ENCODE data around the gene CCDC192. TPM values are rescaled to one million over a fixed set of nuclear protein-coding genes. Genes with fewer than 3 reads are reported as not detected.

Gene CCDC192
- total and polyA plus RNA-seq, 10 of the 15 experiments (the other 5 are each of a cell fraction or from before 2014, with no cell fraction given) = 0.20 to 0.79 (median 0.32) TPM; not detected in 4

DNA sequence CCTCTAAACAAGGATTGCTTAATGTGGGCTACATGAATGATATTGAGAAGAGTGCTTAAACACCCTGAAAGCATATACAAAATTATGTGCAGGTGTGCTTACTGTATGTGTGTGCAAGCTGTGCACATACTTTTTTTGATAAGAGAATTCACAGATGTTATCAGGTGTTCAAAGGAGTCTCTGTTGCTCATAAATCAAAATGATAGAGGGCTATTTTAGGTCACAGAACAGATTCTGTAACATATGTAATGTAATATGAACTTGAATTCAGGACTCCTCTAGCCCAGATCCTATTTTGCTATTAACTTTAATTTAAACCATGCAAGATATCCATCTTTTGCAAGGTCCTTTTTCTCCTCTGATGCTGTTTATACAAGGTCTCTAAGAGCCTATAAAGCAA, 38.2 kb downstream of the CCDC192 start (continued):
- TF ChIP-seq ATF2 (IDR thresholded peaks at IDR 0.05; ENCODE audit: low read length) (no peak), ZNF592 (IDR thresholded peaks at IDR 0.05) (no peak), MTA3 (IDR thresholded peaks at IDR 0.05; ENCODE audit: borderline replicate concordance, low read length) (no peak)
- TF ChIP-seq, protein P1, sequence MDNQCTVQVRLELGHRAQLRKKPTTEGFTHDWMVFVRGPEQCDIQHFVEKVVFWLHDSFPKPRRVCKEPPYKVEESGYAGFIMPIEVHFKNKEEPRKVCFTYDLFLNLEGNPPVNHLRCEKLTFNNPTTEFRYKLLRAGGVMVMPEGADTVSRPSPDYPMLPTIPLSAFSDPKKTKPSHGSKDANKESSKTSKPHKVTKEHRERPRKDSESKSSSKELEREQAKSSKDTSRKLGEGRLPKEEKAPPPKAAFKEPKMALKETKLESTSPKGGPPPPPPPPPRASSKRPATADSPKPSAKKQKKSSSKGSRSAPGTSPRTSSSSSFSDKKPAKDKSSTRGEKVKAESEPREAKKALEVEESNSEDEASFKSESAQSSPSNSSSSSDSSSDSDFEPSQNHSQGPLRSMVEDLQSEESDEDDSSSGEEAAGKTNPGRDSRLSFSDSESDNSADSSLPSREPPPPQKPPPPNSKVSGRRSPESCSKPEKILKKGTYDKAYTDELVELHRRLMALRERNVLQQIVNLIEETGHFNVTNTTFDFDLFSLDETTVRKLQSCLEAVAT (IDR thresholded peaks at IDR 0.05) = no peak
- TF ChIP-seq, protein P2, sequence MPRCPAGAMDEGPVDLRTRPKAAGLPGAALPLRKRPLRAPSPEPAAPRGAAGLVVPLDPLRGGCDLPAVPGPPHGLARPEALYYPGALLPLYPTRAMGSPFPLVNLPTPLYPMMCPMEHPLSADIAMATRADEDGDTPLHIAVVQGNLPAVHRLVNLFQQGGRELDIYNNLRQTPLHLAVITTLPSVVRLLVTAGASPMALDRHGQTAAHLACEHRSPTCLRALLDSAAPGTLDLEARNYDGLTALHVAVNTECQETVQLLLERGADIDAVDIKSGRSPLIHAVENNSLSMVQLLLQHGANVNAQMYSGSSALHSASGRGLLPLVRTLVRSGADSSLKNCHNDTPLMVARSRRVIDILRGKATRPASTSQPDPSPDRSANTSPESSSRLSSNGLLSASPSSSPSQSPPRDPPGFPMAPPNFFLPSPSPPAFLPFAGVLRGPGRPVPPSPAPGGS (IDR thresholded peaks at IDR 0.05; ENCODE audit: borderline replicate concordance, insufficient read depth, low read depth, low read length, poor library complexity, severe bottlenecking) = no peak
- TF ChIP-seq, protein P3, sequence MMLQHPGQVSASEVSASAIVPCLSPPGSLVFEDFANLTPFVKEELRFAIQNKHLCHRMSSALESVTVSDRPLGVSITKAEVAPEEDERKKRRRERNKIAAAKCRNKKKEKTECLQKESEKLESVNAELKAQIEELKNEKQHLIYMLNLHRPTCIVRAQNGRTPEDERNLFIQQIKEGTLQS (IDR thresholded peaks at IDR 0.05; ENCODE audit: borderline replicate concordance, extremely low read depth, low read depth, low read length) = no peak

Data from GM12878 (cell line).